Stimulated activated CD8-positive, alpha-beta memory T cell treated with anti-CD3 and anti-CD28 coated beads, Interleukin-7, amount 100 ng/mL, for 1 hour (primary cell): ENCODE results near the gene THPO.

Source experiments
- DNase-seq, 2 donors: peaks; one replicate each; pipeline ENCODE4 v3.0.0-alpha.2; 2020; ENCODE audit warnings: low read depth in 2 of 2

The THPO gene

GRCh38 chr3:184384856-184385422 is 6.9 kb upstream of the THPO start:
- DNase-seq: no peak

GRCh38 chr3:184384342-184384741 is 6.3 kb upstream of the THPO start:
- no peak for DNase-seq

GRCh38 chr3:184383033-184383740 is 5.2 kb upstream of the THPO start:
- DNase-seq: no peak

GRCh38 chr3:184382326-184383032 is 4.5 kb upstream of the THPO start:
- no peak for DNase-seq

- no peak for DNase-seq
These were observed 3.5 kb upstream of the THPO start for GRCh38 chr3:184381261-184382224.

- DNase-seq: no peak
These were observed 2.7 kb upstream of the THPO start for GRCh38 chr3:184380627-184381260.

- no peak for DNase-seq
These were observed 2.2 kb upstream of the THPO start for GRCh38 chr3:184380185-184380626.

- no peak for DNase-seq
These were observed 1.6 kb upstream of the THPO start, which contains the start of gene CHRD for GRCh38 chr3:184379358-184380184. Gene CHRD (plus strand): TSS chr3:184380054. CDS start chr3:184380319, 265 bp downstream.

- DNase-seq: no peak
These were observed 797 bp upstream of the THPO start for GRCh38 chr3:184378651-184379357.

GRCh38 chr3:184377374-184377773 is 633 bp downstream of the THPO start:
- no peak for DNase-seq

- no peak for DNase-seq
These were observed 2.1 kb downstream of the THPO start for GRCh38 chr3:184375747-184376461.

GRCh38 chr3:184373422-184373821 is 4.6 kb downstream of the THPO start:
- DNase-seq: no peak

GRCh38 chr3:184372911-184373310 is 5.1 kb downstream of the THPO start:
- DNase-seq: no peak

GRCh38 chr3:184372296-184372821 is 5.6 kb downstream of the THPO start:
- no peak for DNase-seq

GRCh38 chr3:184371570-184372018 is 6.4 kb downstream of the THPO start:
- DNase-seq: peak in 1 of 2 donors; percentile 33

GRCh38 chr3:184368586-184369183 is 9.3 kb downstream of the THPO start:
- no peak for DNase-seq

GRCh38 chr3:184368116-184368515 is 9.9 kb downstream of the THPO start:
- DNase-seq: no peak

GRCh38 chr3:184366619-184367289 is 11.3 kb downstream of the THPO start:
- DNase-seq: no peak
